K562 (cell line): Measurements from ENCODE around the gene BRWD1. TPM values are rescaled to one million over a fixed set of nuclear protein-coding genes. Genes with fewer than 3 reads are reported as not detected.

Experiments used
- ATAC-seq: fragments of 200-7000 bp; cut with Tn5 transposase; 3 replicates; pipeline ENCODE4 v1.9.1; 2020; ENCODE audit warnings: moderate library complexity
- BruUV-seq: library from RNA; stranded (reverse); fragments of 400-500 nt; replicated peaks from 2 replicates; lab custom pipeline; 2021; lab: Mats Ljungman, UMichigan
- CTCF ChIA-PET: fragments of 300-600 bp; formaldehyde crosslinking; extraction: SDS; loops from one replicate; lab custom pipeline; 2021; ENCODE audit warnings: low intra/inter-chr PET ratio; lab: Yijun Ruan, JAX
- POLR2A ChIA-PET: fragments of 300-600, 350-650 bp; sonication (Branson Sonifier 250); formaldehyde crosslinking; extraction: SDS; loops from one replicate; lab custom pipeline; 2021; ENCODE audit warnings: antibody characterized with exemption, inconsistent platforms; lab: Yijun Ruan, JAX
- DNase-seq, 4 experiments: peaks; one replicate each; pipeline versions ENCODE4 v3.0.0 to v3.0.0-alpha.2; 2011 to 2018; ENCODE audit warnings: low spot score in 3 of 4, mixed read lengths in 3 of 4; ENCODE audit errors: extremely low read depth in 1 of 4
- FAIRE-seq: peaks from 2 replicates; lab custom pipeline; 2011; peaks lifted over from hg19 to GRCh38; lab: Jason Lieb, UNC
- H2AFZ ChIP-seq: 2 replicates; pipeline ENCODE4 v1.6.0; 2011; ENCODE audit warnings: low read depth, low read length, control low read depth, inconsistent platforms
- H3K27ac ChIP-seq: fragments of 200-600 bp; 3 replicates; pipeline ENCODE4 v1.8.0; 2011; ENCODE audit warnings: low read depth, mild to moderate bottlenecking, control low read depth, inconsistent platforms, low read length, moderate library complexity, mixed read lengths; ENCODE audit errors: extremely low read depth
- H3K27me3 ChIP-seq, 2 experiments: fragments of 300-600 bp in 1 of 2; 2 replicates in 1 of 2; 3 replicates in 1 of 2; pipeline versions ENCODE4 v1.6.0 to v1.8.0; 2011; ENCODE audit warnings: inconsistent platforms in 2 of 2, low read length in 2 of 2, mild to moderate bottlenecking in 1 of 2, mixed read lengths in 1 of 2, moderate library complexity in 1 of 2; ENCODE audit not compliant: control insufficient read depth in 2 of 2, insufficient read depth in 2 of 2
- H3K36me3 ChIP-seq: fragments of 300-600 bp; 3 replicates; pipeline ENCODE4 v1.8.0; 2011; ENCODE audit warnings: mild to moderate bottlenecking, low read length, inconsistent platforms; ENCODE audit not compliant: control insufficient read depth, insufficient read depth
- H3K4me1 ChIP-seq, 2 experiments: fragments of 200-600 bp in 1 of 2; replicated peaks in 1 of 2; 2 replicates in 1 of 2; 3 replicates in 1 of 2; pipeline versions ENCODE4 v1.5.1 to v1.8.0; 2011; ENCODE audit warnings: inconsistent platforms in 2 of 2, low read length in 2 of 2, mild to moderate bottlenecking in 1 of 2, mixed read lengths in 1 of 2, moderate library complexity in 1 of 2; ENCODE audit not compliant: control insufficient read depth in 2 of 2, insufficient read depth in 2 of 2
- H3K4me2 ChIP-seq: 2 replicates; pipeline ENCODE4 v1.6.1; 2011; ENCODE audit warnings: low read length, control low read depth, inconsistent platforms, mixed read lengths; ENCODE audit not compliant: insufficient read depth
- H3K4me3 ChIP-seq: fragments of 200-600 bp; sonication (generic), shearing (Covaris generic); 2 replicates; pipeline ENCODE4 v1.5.1; 2016; ENCODE audit warnings: control low read depth, inconsistent platforms
- H3K79me2 ChIP-seq: fragments of 200-600 bp; 3 replicates; pipeline ENCODE4 v1.8.0; 2011; ENCODE audit warnings: low read length, inconsistent platforms; ENCODE audit not compliant: control insufficient read depth, insufficient read depth
- H3K9ac ChIP-seq, 2 experiments: 2 replicates each; pipeline versions ENCODE4 v1.6.0 to v1.6.1; 2011; ENCODE audit warnings: low read depth in 2 of 2, low read length in 2 of 2, control low read depth in 1 of 2, inconsistent platforms in 1 of 2, mild to moderate bottlenecking in 1 of 2, mixed read lengths in 1 of 2; ENCODE audit not compliant: insufficient read depth in 1 of 2
- H3K9me1 ChIP-seq: one replicate; pipeline ENCODE4 v1.6.0; 2011; ENCODE audit warnings: inconsistent platforms, mild to moderate bottlenecking, low read length, moderate library complexity; ENCODE audit not compliant: control insufficient read depth, insufficient read depth
- H3K9me3 ChIP-seq: replicated peaks from 2 replicates; pipeline ENCODE4 v1.5.1; 2011; ENCODE audit warnings: low read depth, low read length, inconsistent platforms; ENCODE audit not compliant: control insufficient read depth, insufficient read depth
- H4K20me1 ChIP-seq: replicated peaks from 2 replicates; pipeline ENCODE4 v1.6.1; 2011; ENCODE audit warnings: low read length, inconsistent platforms, mixed read lengths; ENCODE audit not compliant: control insufficient read depth, insufficient read depth
- BRCA1 ChIP-seq, 2 experiments: fragments of 450-650 bp in 1 of 2; sonication (generic) in 1 of 2; formaldehyde crosslinking in 1 of 2; IDR thresholded peaks; 2 replicates each; pipeline versions ENCODE4 v1.5.0 to v1.6.1; 2017 to 2020; ENCODE audit warnings: mild to moderate bottlenecking in 1 of 2, missing genetic modification reagents in 1 of 2
- CBX5 ChIP-seq: IDR thresholded peaks from 2 replicates; pipeline ENCODE4 v1.6.1; 2014; ENCODE audit warnings: low read depth, borderline replicate concordance
- DIDO1 ChIP-seq: fragments of 450-650 bp; IDR thresholded peaks from 2 replicates; pipeline ENCODE4 v1.6.1; 2016; ENCODE audit warnings: low read depth, missing biosample characterization, missing genetic modification characterization
- MAFK ChIP-seq: IDR thresholded peaks from 2 replicates; pipeline ENCODE4 v1.6.1; 2011; ENCODE audit warnings: low read length, improper control_type of control experiment
- TAF1 ChIP-seq: IDR thresholded peaks from 2 replicates; pipeline ENCODE4 v1.6.1; 2011; ENCODE audit warnings: mild to moderate bottlenecking, low read length, moderate library complexity; ENCODE audit not compliant: insufficient read depth, control insufficient read depth, severe bottlenecking; ENCODE audit errors: extremely low read depth
- TEAD4 ChIP-seq, 2 experiments: sonication (generic) in 1 of 2; formaldehyde crosslinking in 1 of 2; IDR thresholded peaks; 2 replicates each; pipeline versions ENCODE4 v1.6.1 to v1.8.0; 2012 to 2022; ENCODE audit warnings: borderline replicate concordance in 1 of 2, inconsistent platforms in 1 of 2, low read length in 1 of 2, mild to moderate bottlenecking in 1 of 2, missing genetic modification reagents in 1 of 2
- TRIM24 ChIP-seq, 2 experiments: fragments of 450-650 bp; IDR thresholded peaks; 2 replicates each; pipeline ENCODE4 v1.6.1; 2016
- ZNF124 ChIP-seq: sonication (generic); formaldehyde crosslinking; IDR thresholded peaks from 2 replicates; pipeline ENCODE4 v1.8.1; 2022; ENCODE audit warnings: missing genetic modification reagents
- ZNF707 ChIP-seq: fragments of 250-450 bp; sonication (Bioruptor Pico); conservative IDR thresholded peaks from 2 replicates; pipeline ENCODE4 v1.8.0; 2022; ENCODE audit warnings: inconsistent platforms, mild to moderate bottlenecking, moderate library complexity
- WGBS: fragments of 100-300 bp; shearing (Covaris generic); methylation state at CpG from one replicate; pipeline ENCODE4 v1.1.6; 2016; ENCODE audit warnings: low coverage, mixed read lengths; ENCODE audit not compliant: insufficient coverage; ENCODE audit errors: missing lambda C conversion rate; 5-methylcytosine and 5-hydroxymethylcytosine counted together
- in situ Hi-C: fragments of 300-500 bp; cut with MboI; formaldehyde crosslinking; loops from 4 replicates; pipeline ENCODE4 v1.15.0; 2018; ENCODE audit warnings: inconsistent platforms, mixed read lengths
- intact Hi-C: fragments of 100-400 bp; cut with micrococcal nuclease; formaldehyde crosslinking; loops from 2 replicates; pipeline ENCODE4 v1.14.2; 2022
- polyA plus RNA-seq, 8 experiments: library from polyadenylated mRNA; depleted of rRNA in 4 of 8; stranded (reverse) in 5 of 8; unstranded in 3 of 8; fragments of >200 nt; fragmentation: Nextera tagmentation in 2 of 8; fragmentation: Illumina TruSeq in 1 of 8; extraction: Ambion mirVana in 2 of 8; extraction: Trizol in 1 of 8; gene quantifications; 2 replicates each; pipeline versions ENCODE4 v1.2.1 to v1.2.3, GENCODE V29; 2011 to 2014; ENCODE audit warnings: inconsistent platforms in 1 of 8, missing spikeins in 1 of 8
- total RNA-seq, 7 experiments: library from RNA; depleted of rRNA in 6 of 7; stranded (reverse); fragments of >200 nt in 6 of 7; fragmentation: Illumina TruSeq in 2 of 7; extraction: Trizol in 2 of 7; gene quantifications; 2 replicates each; pipeline versions ENCODE4 v1.2.1 to v1.2.3, GENCODE V29; 2011 to 2021; ENCODE audit warnings: low replicate concordance in 1 of 7
- TF ChIP-seq, protein P1 (sequence below): fragments of 250-450 bp; sonication (Bioruptor Pico); IDR thresholded peaks from 2 replicates; pipeline ENCODE4 v1.4.0; 2020
- TF ChIP-seq, protein P2 (sequence below): fragments of 150-350 bp; IDR thresholded peaks from 2 replicates; pipeline ENCODE4 v1.6.1; 2014; ENCODE audit warnings: low read depth, mild to moderate bottlenecking, low read length, borderline replicate concordance

The BRWD1 gene
- total and polyA plus RNA-seq, 9 of the 15 experiments (the other 6 are each of a cell fraction or from before 2014, with no cell fraction given): 10.1 to 60.2 (median 34.1) TPM

DNA sequence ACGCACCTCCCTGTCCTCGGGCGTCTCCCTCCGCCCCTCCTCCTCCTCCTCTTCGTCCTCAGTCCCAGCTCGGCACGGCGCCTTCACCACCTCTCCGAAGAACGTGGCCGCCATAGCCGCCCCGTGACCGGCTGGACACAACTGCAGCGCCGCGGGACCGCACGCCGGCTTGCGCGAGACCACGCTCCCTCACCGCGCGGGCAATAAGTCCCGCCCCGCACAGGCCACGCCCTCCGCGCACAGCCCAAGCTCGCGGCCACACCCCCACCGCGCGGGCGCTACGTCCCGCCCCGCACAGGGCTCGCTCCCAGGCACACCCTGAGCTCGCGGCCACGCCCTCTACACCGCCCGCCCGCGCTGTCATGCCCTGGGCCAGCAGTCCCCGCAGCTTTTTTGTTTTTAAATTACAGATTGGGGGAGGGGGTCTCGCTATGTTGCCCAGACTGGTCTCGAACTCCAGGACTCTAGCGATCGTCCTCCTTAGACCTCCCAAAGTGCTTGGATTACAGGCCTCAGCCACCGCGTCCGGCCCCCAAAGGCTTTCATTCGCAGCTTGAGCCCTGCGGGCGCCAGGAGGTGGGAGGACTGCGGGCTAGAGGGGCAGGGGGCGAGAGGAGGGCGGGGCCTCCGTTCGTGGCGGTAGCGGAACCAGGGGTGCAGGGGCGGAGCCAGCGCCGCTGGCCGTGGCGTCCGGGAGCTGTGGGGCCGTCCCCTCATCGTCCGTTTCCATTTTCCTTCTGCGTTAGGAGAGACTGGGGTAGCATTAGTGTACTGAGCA is 130.0 kb downstream of the BRWD1 start, which contains the start of gene PSMG1:
TSS of gene PSMG1 (minus strand) at position 180 of the 778 bp plus-strand sequence. CDS start at position 114, 66 bp downstream.
- peak within 1 kb of the TSS; percentile 93 for H3K27ac ChIP-seq
- intact Hi-C loops (loop anchor here (5.0 to 10.0 kb wide), 3 partner anchors 131 to 259 kb away; partner anchors contain the start of gene BRWD1), in situ Hi-C loops (no loop called here)
- H3K4me1 ChIP-seq: peaks cover 8 to 11% of the 10 kb centered on the region in 2 experiments; a peak in 4 of 5 replicates
- FAIRE-seq: peak; percentile 79
- H4K20me1 ChIP-seq: no peaks in the 10 kb centered on the region; the same call in 1 of the 2 replicates
- H3K27me3 ChIP-seq: no peaks in the 10 kb centered on the region
- peak within 1 kb of the TSS; percentile 90 for H2AFZ ChIP-seq
- ChIA-PET POLR2A (interaction anchor here (0.5 to 2.6 kb wide), 28 partner anchors 9 to 483 kb away, joined by 3 to 19 read pairs (median 4); partner anchors contain the start of gene HMGN1), CTCF (no interaction called here)
- peak; percentile 95 to 99 (median 96) for DNase-seq
- peaks cover 32% of the 10 kb centered on the region for H3K36me3 ChIP-seq
- no peaks in the 10 kb centered on the region for H3K9me3 ChIP-seq
- no TSS peak for BruUV-seq
- 1% methylated on average over 58 of the region's 76 CpGs for WGBS
- no peaks in the 10 kb centered on the region for H3K9me1 ChIP-seq
- peak within 1 kb of the TSS; percentile 95 to 100 for H3K9ac ChIP-seq
- H3K4me2 ChIP-seq: peak within 1 kb of the TSS; percentile 92
- H3K79me2 ChIP-seq: peaks cover 60% of the 10 kb centered on the region
- peak; percentile 92 for ATAC-seq
- H3K4me3 ChIP-seq: peak within 1 kb of the TSS; percentile 82
- TF ChIP-seq TRIM24 (IDR thresholded peaks at IDR 0.05): no peak
- no peak for TF ChIP-seq BRCA1 (IDR thresholded peaks at IDR 0.05)
- TF ChIP-seq BRCA1 (CRISPR knock-in tag; IDR thresholded peaks at IDR 0.05): no peak
- peak; percentile 93 for TF ChIP-seq TAF1
- TF ChIP-seq, protein P1, sequence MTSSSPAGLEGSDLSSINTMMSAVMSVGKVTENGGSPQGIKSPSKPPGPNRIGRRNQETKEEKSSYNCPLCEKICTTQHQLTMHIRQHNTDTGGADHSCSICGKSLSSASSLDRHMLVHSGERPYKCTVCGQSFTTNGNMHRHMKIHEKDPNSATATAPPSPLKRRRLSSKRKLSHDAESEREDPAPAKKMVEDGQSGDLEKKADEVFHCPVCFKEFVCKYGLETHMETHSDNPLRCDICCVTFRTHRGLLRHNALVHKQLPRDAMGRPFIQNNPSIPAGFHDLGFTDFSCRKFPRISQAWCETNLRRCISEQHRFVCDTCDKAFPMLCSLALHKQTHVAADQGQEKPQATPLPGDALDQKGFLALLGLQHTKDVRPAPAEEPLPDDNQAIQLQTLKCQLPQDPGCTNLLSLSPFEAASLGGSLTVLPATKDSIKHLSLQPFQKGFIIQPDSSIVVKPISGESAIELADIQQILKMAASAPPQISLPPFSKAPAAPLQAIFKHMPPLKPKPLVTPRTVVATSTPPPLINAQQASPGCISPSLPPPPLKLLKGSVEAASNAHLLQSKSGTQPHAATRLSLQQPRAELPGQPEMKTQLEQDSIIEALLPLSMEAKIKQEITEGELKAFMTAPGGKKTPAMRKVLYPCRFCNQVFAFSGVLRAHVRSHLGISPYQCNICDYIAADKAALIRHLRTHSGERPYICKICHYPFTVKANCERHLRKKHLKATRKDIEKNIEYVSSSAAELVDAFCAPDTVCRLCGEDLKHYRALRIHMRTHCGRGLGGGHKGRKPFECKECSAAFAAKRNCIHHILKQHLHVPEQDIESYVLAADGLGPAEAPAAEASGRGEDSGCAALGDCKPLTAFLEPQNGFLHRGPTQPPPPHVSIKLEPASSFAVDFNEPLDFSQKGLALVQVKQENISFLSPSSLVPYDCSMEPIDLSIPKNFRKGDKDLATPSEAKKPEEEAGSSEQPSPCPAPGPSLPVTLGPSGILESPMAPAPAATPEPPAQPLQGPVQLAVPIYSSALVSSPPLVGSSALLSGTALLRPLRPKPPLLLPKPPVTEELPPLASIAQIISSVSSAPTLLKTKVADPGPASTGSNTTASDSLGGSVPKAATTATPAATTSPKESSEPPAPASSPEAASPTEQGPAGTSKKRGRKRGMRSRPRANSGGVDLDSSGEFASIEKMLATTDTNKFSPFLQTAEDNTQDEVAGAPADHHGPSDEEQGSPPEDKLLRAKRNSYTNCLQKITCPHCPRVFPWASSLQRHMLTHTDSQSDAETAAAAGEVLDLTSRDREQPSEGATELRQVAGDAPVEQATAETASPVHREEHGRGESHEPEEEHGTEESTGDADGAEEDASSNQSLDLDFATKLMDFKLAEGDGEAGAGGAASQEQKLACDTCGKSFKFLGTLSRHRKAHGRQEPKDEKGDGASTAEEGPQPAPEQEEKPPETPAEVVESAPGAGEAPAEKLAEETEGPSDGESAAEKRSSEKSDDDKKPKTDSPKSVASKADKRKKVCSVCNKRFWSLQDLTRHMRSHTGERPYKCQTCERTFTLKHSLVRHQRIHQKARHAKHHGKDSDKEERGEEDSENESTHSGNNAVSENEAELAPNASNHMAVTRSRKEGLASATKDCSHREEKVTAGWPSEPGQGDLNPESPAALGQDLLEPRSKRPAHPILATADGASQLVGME (CRISPR knock-in tag): no peak
- TF ChIP-seq MAFK: no peak
- TF ChIP-seq CBX5: no peak
- TF ChIP-seq, protein P2, sequence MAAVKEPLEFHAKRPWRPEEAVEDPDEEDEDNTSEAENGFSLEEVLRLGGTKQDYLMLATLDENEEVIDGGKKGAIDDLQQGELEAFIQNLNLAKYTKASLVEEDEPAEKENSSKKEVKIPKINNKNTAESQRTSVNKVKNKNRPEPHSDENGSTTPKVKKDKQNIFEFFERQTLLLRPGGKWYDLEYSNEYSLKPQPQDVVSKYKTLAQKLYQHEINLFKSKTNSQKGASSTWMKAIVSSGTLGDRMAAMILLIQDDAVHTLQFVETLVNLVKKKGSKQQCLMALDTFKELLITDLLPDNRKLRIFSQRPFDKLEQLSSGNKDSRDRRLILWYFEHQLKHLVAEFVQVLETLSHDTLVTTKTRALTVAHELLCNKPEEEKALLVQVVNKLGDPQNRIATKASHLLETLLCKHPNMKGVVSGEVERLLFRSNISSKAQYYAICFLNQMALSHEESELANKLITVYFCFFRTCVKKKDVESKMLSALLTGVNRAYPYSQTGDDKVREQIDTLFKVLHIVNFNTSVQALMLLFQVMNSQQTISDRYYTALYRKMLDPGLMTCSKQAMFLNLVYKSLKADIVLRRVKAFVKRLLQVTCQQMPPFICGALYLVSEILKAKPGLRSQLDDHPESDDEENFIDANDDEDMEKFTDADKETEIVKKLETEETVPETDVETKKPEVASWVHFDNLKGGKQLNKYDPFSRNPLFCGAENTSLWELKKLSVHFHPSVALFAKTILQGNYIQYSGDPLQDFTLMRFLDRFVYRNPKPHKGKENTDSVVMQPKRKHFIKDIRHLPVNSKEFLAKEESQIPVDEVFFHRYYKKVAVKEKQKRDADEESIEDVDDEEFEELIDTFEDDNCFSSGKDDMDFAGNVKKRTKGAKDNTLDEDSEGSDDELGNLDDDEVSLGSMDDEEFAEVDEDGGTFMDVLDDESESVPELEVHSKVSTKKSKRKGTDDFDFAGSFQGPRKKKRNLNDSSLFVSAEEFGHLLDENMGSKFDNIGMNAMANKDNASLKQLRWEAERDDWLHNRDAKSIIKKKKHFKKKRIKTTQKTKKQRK: no peak
- no peak for TF ChIP-seq DIDO1 (tag)
- no peak for TF ChIP-seq ZNF124 (CRISPR knock-in tag)
- no peak; the same call in 1 of the 2 replicates for TF ChIP-seq TEAD4 (IDR thresholded peaks at IDR 0.05; ENCODE audit: low read length)
- peak; percentile 70; the same call in 1 of the 2 replicates for TF ChIP-seq TEAD4 (CRISPR knock-in tag; IDR thresholded peaks at IDR 0.05; ENCODE audit: borderline replicate concordance)
- no peak for TF ChIP-seq ZNF707
